HepG2 (cell line): Measurements from ENCODE around the gene CHM.

Experiments
- CBX5 ChIP-seq: sonication (generic); formaldehyde crosslinking; IDR thresholded peaks from 2 replicates; pipeline ENCODE4 v1.4.0; 2020; ENCODE audit warnings: missing genetic modification reagents, borderline replicate concordance
- CCAR2 ChIP-seq: fragments of 200-400 bp; formaldehyde crosslinking; optimal IDR thresholded peaks from 2 replicates; pipeline ENCODE3; 2018; ENCODE audit warnings: low read depth, mild to moderate bottlenecking, low read length, moderate library complexity
- EP300 ChIP-seq, 3 experiments: sonication (generic) in 1 of 3; formaldehyde crosslinking in 1 of 3; IDR thresholded peaks; 2 replicates each; pipeline versions ENCODE4 v1.5.1 to v1.6.1; 2011 to 2020; ENCODE audit warnings: low read depth in 2 of 3, low read length in 2 of 3, borderline replicate concordance in 1 of 3, improper control_type of control experiment in 1 of 3, mild to moderate bottlenecking in 1 of 3, missing genetic modification reagents in 1 of 3, moderate library complexity in 1 of 3
- EZH2 ChIP-seq: conservative IDR thresholded peaks from 2 replicates; pipeline ENCODE4 v1.6.1; 2012; ENCODE audit warnings: mild to moderate bottlenecking, low read depth, low read length, moderate library complexity
- HOXA3 ChIP-seq: sonication (generic); formaldehyde crosslinking; IDR thresholded peaks from 2 replicates; pipeline ENCODE4 v1.5.0; 2020; ENCODE audit warnings: missing genetic modification reagents
- JUND ChIP-seq: sonication (generic); formaldehyde crosslinking; IDR thresholded peaks from 2 replicates; pipeline ENCODE4 v1.8.0; 2022; ENCODE audit warnings: mild to moderate bottlenecking, missing genetic modification reagents
- MXD1 ChIP-seq: sonication (generic); formaldehyde crosslinking; IDR thresholded peaks from 2 replicates; pipeline ENCODE4 v1.4.0; 2020; ENCODE audit warnings: mild to moderate bottlenecking, missing genetic modification reagents
- MYC ChIP-seq: sonication (generic); formaldehyde crosslinking; IDR thresholded peaks from 2 replicates; pipeline ENCODE4 v1.9.0; 2021; ENCODE audit warnings: missing genetic modification reagents, borderline replicate concordance
- POLR2A ChIP-seq, 2 experiments: IDR thresholded peaks; 2 replicates each; pipeline ENCODE4 v1.6.1; 2011; ENCODE audit warnings: low read depth in 2 of 2, low read length in 2 of 2, mild to moderate bottlenecking in 1 of 2, moderate library complexity in 1 of 2; ENCODE audit not compliant: insufficient read depth in 1 of 2
- SAFB2 ChIP-seq: sonication (generic); formaldehyde crosslinking; IDR thresholded peaks from 2 replicates; pipeline ENCODE4 v1.5.1; 2020; ENCODE audit warnings: missing genetic modification reagents, low read depth, mild to moderate bottlenecking, borderline replicate concordance
- SOX13 ChIP-seq, 3 experiments: fragments of 450-650 bp in 1 of 3; sonication (generic) in 1 of 3; formaldehyde crosslinking in 1 of 3; IDR thresholded peaks in 2 of 3; conservative IDR thresholded peaks in 1 of 3; 2 replicates each; pipeline versions ENCODE4 v1.5.0 to v1.6.1; 2016 to 2020; ENCODE audit warnings: antibody characterized with exemption in 1 of 3, mild to moderate bottlenecking in 1 of 3, missing compliant biosample characterization in 1 of 3, missing genetic modification reagents in 1 of 3, moderate library complexity in 1 of 3
- ZNF891 ChIP-seq: sonication (generic); formaldehyde crosslinking; IDR thresholded peaks from 2 replicates; pipeline ENCODE4 v1.5.0; 2020; ENCODE audit warnings: mild to moderate bottlenecking, missing genetic modification reagents
- TF ChIP-seq, protein P1 (sequence below): sonication (generic); formaldehyde crosslinking; IDR thresholded peaks from 2 replicates; pipeline ENCODE4 v1.5.0; 2020; ENCODE audit warnings: mild to moderate bottlenecking, missing genetic modification reagents, moderate library complexity
- TF ChIP-seq, protein P2 (sequence below): IDR thresholded peaks from 2 replicates; pipeline ENCODE4 v1.6.1; 2012; ENCODE audit warnings: inconsistent platforms

DNA sequence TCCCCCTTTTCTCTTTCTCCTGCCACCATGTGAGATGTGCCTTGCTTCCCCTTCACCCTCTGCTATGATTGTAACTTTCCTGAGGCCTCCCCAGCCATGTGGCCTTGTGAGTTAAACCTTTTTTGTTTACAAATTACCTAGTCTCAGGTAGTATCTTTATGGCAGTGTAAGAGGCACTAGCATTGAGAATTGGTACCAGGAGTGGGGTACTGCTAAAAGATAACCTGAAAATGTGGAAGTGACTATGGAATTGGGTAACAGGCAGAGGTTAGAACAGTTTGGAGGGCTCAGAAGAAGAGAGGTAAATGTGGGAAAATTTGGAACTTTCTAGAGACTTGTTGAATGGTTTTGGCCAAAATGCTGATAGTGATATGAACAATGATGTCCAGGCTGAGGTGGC, 182.0 kb downstream of the CHM start:
- no peak for TF ChIP-seq EP300 (IDR thresholded peaks at IDR 0.05; ENCODE audit: low read depth in 2 of 2, low read length in 2 of 2)
- TF ChIP-seq EP300 (CRISPR knock-in tag; IDR thresholded peaks at IDR 0.05; ENCODE audit: borderline replicate concordance), result no peak
- TF ChIP-seq, protein P1, sequence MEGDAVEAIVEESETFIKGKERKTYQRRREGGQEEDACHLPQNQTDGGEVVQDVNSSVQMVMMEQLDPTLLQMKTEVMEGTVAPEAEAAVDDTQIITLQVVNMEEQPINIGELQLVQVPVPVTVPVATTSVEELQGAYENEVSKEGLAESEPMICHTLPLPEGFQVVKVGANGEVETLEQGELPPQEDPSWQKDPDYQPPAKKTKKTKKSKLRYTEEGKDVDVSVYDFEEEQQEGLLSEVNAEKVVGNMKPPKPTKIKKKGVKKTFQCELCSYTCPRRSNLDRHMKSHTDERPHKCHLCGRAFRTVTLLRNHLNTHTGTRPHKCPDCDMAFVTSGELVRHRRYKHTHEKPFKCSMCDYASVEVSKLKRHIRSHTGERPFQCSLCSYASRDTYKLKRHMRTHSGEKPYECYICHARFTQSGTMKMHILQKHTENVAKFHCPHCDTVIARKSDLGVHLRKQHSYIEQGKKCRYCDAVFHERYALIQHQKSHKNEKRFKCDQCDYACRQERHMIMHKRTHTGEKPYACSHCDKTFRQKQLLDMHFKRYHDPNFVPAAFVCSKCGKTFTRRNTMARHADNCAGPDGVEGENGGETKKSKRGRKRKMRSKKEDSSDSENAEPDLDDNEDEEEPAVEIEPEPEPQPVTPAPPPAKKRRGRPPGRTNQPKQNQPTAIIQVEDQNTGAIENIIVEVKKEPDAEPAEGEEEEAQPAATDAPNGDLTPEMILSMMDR (CRISPR knock-in tag), result no peak
- TF ChIP-seq ZNF891 (CRISPR knock-in tag), result no peak
- TF ChIP-seq EZH2, result no peak
- no peak for TF ChIP-seq SAFB2 (CRISPR knock-in tag)
- no peak for TF ChIP-seq SOX13 (IDR thresholded peaks at IDR 0.05)
- TF ChIP-seq SOX13 (CRISPR knock-in tag; conservative IDR thresholded peaks at IDR 0.05 in 1 of 2, IDR thresholded peaks at IDR 0.05 in 1 of 2), result no peak
- TF ChIP-seq JUND, result no peak
- TF ChIP-seq, protein P2, sequence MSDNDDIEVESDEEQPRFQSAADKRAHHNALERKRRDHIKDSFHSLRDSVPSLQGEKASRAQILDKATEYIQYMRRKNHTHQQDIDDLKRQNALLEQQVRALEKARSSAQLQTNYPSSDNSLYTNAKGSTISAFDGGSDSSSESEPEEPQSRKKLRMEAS, result no peak
- TF ChIP-seq HOXA3 (CRISPR knock-in tag), result no peak
- TF ChIP-seq POLR2A (IDR thresholded peaks at IDR 0.05; ENCODE audit: insufficient read depth in 1 of 2, low read depth in 2 of 2, low read length in 2 of 2), result no peak
- TF ChIP-seq MYC, result no peak
- TF ChIP-seq CBX5, result no peak
- no peak for TF ChIP-seq MXD1 (CRISPR knock-in tag)
- TF ChIP-seq CCAR2, result no peak
